HepG2 (cell line): ENCODE results near the gene MED23. TPM values are rescaled to one million over a fixed set of nuclear protein-coding genes. Genes with fewer than 3 reads are reported as not detected.

Experiments used
- ARID2 ChIP-seq: sonication (generic); formaldehyde crosslinking; IDR thresholded peaks from 2 replicates; pipeline ENCODE4 v1.8.1; 2022; ENCODE audit warnings: mild to moderate bottlenecking, missing genetic modification reagents, borderline replicate concordance
- HDAC2 ChIP-seq: sonication (generic); formaldehyde crosslinking; IDR thresholded peaks from 2 replicates; pipeline ENCODE4 v1.4.0; 2020; ENCODE audit warnings: missing genetic modification reagents
- HNF1B ChIP-seq: sonication (generic); formaldehyde crosslinking; IDR thresholded peaks from 2 replicates; pipeline ENCODE4 v1.5.1; 2020; ENCODE audit warnings: mild to moderate bottlenecking, moderate library complexity, missing genetic modification reagents
- HNF4A ChIP-seq: sonication (generic); formaldehyde crosslinking; IDR thresholded peaks from 2 replicates; pipeline ENCODE4 v1.4.0; 2020; ENCODE audit warnings: missing genetic modification reagents
- IRF9 ChIP-seq: sonication (generic); formaldehyde crosslinking; IDR thresholded peaks from 2 replicates; pipeline ENCODE4 v1.8.0; 2022; ENCODE audit warnings: missing genetic modification reagents, mild to moderate bottlenecking, borderline replicate concordance
- MNT ChIP-seq: fragments of 450-650 bp; IDR thresholded peaks from 2 replicates; pipeline ENCODE4 v1.6.1; 2016
- ONECUT2 ChIP-seq: sonication (generic); formaldehyde crosslinking; IDR thresholded peaks from 2 replicates; pipeline ENCODE4 v1.4.0; 2020; ENCODE audit warnings: missing genetic modification reagents
- ZGPAT ChIP-seq: IDR thresholded peaks from 2 replicates; pipeline ENCODE4 v1.6.1; 2016; ENCODE audit warnings: mild to moderate bottlenecking
- ZNF33A ChIP-seq: sonication (generic); formaldehyde crosslinking; IDR thresholded peaks from 2 replicates; pipeline ENCODE4 v1.5.1; 2020; ENCODE audit warnings: missing genetic modification reagents, mild to moderate bottlenecking, moderate library complexity, borderline replicate concordance
- ZNF513 ChIP-seq: sonication (generic); formaldehyde crosslinking; conservative IDR thresholded peaks from 2 replicates; pipeline ENCODE4 v1.5.0; 2020; ENCODE audit warnings: missing genetic modification reagents
- ZNF704 ChIP-seq: sonication (generic); formaldehyde crosslinking; IDR thresholded peaks from 2 replicates; pipeline ENCODE4 v1.8.1; 2023; ENCODE audit warnings: mild to moderate bottlenecking, inconsistent platforms, moderate library complexity, missing genetic modification reagents, borderline replicate concordance
- polyA plus RNA-seq, 8 experiments: library from polyadenylated mRNA; depleted of rRNA in 3 of 8; stranded (reverse) in 7 of 8; unstranded in 1 of 8; fragments of >200 nt; fragmentation: Illumina TruSeq in 4 of 8; extraction: Trizol in 4 of 8; gene quantifications; 2 replicates each; pipeline versions ENCODE4 v1.2.1 to v1.2.3, GENCODE V29; 2011 to 2016; ENCODE audit warnings: low read depth in 4 of 8, missing spikeins in 1 of 8, mixed read lengths in 1 of 8; ENCODE audit not compliant: insufficient read depth in 1 of 8
- total RNA-seq, 5 experiments: library from RNA; depleted of rRNA; stranded (reverse); fragments of >200 nt; fragmentation: Illumina TruSeq; extraction: Trizol; gene quantifications; 2 replicates each; pipeline ENCODE4 v1.2.3, GENCODE V29; 2016; ENCODE audit warnings: low read depth in 1 of 5
- TF ChIP-seq, protein P1 (sequence below): sonication (generic); formaldehyde crosslinking; conservative IDR thresholded peaks from 2 replicates; pipeline ENCODE4 v1.4.0; 2020; ENCODE audit warnings: missing genetic modification reagents
- TF ChIP-seq, protein P2 (sequence below): sonication (generic); formaldehyde crosslinking; IDR thresholded peaks from 2 replicates; pipeline ENCODE4 v1.9.0; 2021; ENCODE audit warnings: missing genetic modification reagents, mild to moderate bottlenecking, borderline replicate concordance

Gene MED23
- total and polyA plus RNA-seq, 2 of the 13 experiments (the other 11 are each of a cell fraction or from before 2014, with no cell fraction given), result 34.9 to 50.5 TPM

DNA sequence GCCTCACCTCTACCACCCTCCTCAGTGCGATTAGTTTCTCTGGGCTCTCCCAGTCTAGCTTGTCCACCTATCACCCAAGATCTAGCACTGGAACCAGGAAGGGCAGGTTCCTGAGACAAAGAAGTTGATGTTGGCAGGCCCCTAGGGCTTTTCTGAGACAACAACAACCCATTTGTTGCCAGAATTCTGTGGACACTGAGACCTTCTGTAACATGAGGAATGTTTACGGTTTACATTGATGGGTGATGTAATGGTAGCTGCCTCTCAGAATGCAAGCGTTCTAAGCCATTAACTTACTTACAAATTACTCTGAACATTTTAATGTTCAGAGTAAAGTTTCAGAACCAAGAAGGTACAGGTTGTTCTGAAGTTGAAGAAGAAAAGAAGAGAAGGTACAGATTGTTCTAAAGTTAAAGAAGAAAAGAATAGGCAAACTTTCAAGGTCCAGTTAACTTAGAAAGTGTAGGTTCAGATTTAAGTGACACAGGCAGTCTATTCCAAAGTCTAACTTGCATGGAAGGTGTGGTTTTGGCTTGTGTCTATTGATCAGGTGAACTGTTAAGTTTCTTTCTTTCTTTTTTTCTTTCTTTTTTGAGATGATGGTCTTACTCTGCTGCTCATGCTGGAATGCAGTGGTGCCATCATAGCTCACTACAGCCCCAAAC, 3.7 kb upstream of the MED23 start (continued):
- TF ChIP-seq HNF1B (CRISPR knock-in tag), result peak; percentile 54; the same call in 1 of the 2 replicates
- TF ChIP-seq HDAC2 (CRISPR knock-in tag), result peak; percentile 54; the same call in 1 of the 2 replicates
- TF ChIP-seq ONECUT2 (CRISPR knock-in tag), result no peak
- TF ChIP-seq, protein P1, sequence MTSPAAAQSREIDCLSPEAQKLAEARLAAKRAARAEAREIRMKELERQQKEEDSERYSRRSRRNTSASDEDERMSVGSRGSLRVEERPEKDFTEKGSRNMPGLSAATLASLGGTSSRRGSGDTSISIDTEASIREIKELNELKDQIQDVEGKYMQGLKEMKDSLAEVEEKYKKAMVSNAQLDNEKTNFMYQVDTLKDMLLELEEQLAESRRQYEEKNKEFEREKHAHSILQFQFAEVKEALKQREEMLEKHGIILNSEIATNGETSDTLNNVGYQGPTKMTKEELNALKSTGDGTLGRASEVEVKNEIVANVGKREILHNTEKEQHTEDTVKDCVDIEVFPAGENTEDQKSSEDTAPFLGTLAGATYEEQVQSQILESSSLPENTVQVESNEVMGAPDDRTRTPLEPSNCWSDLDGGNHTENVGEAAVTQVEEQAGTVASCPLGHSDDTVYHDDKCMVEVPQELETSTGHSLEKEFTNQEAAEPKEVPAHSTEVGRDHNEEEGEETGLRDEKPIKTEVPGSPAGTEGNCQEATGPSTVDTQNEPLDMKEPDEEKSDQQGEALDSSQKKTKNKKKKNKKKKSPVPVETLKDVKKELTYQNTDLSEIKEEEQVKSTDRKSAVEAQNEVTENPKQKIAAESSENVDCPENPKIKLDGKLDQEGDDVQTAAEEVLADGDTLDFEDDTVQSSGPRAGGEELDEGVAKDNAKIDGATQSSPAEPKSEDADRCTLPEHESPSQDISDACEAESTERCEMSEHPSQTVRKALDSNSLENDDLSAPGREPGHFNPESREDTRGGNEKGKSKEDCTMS (CRISPR knock-in tag), result no peak
- TF ChIP-seq ZNF704 (CRISPR knock-in tag), result no peak
- no peak for TF ChIP-seq ARID2 (CRISPR knock-in tag)
- TF ChIP-seq MNT, result no peak
- no peak for TF ChIP-seq ZNF33A (CRISPR knock-in tag)
- TF ChIP-seq ZNF513, result no peak
- TF ChIP-seq ZGPAT (CRISPR knock-in tag), result no peak
- TF ChIP-seq, protein P2, sequence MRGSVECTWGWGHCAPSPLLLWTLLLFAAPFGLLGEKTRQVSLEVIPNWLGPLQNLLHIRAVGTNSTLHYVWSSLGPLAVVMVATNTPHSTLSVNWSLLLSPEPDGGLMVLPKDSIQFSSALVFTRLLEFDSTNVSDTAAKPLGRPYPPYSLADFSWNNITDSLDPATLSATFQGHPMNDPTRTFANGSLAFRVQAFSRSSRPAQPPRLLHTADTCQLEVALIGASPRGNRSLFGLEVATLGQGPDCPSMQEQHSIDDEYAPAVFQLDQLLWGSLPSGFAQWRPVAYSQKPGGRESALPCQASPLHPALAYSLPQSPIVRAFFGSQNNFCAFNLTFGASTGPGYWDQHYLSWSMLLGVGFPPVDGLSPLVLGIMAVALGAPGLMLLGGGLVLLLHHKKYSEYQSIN (CRISPR knock-in tag), result no peak
- TF ChIP-seq IRF9 (CRISPR knock-in tag), result no peak
- peak; percentile 63 for TF ChIP-seq HNF4A (CRISPR knock-in tag)
